Measurements from ENCODE around the gene DBET.
"Not testable (repeated sequence)": the region's sequence is repeated elsewhere in the genome, so short reads cannot be mapped to it uniquely, and the experiment has no call there.

GRCh38 chr4:190106191-190106590 lies 41.9 kb downstream of the DBET start:
- TF ChIP-seq EZH2phosphoT487, EZH2 (IDR thresholded peaks at IDR 0.05): not testable (repeated sequence)
- TF ChIP-seq, protein P1, sequence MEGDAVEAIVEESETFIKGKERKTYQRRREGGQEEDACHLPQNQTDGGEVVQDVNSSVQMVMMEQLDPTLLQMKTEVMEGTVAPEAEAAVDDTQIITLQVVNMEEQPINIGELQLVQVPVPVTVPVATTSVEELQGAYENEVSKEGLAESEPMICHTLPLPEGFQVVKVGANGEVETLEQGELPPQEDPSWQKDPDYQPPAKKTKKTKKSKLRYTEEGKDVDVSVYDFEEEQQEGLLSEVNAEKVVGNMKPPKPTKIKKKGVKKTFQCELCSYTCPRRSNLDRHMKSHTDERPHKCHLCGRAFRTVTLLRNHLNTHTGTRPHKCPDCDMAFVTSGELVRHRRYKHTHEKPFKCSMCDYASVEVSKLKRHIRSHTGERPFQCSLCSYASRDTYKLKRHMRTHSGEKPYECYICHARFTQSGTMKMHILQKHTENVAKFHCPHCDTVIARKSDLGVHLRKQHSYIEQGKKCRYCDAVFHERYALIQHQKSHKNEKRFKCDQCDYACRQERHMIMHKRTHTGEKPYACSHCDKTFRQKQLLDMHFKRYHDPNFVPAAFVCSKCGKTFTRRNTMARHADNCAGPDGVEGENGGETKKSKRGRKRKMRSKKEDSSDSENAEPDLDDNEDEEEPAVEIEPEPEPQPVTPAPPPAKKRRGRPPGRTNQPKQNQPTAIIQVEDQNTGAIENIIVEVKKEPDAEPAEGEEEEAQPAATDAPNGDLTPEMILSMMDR (IDR thresholded peaks at IDR 0.05), result not testable (repeated sequence)

Data from neural progenitor cell (in vitro differentiated cells).